Kidney epithelial cell (primary cell): ENCODE measurements around the gene DIP2C. TPM values are rescaled to one million over a fixed set of nuclear protein-coding genes. Genes with fewer than 3 reads are reported as not detected.

ENCODE experiments used
- DNase-seq: peaks from one replicate; pipeline ENCODE4 v3.0.0-alpha.2; 2010; ENCODE audit warnings: low read depth
- H3K27me3 ChIP-seq: 2 replicates; pipeline ENCODE4 v1.6.0; 2011; ENCODE audit warnings: low read length; ENCODE audit not compliant: control insufficient read depth, insufficient read depth
- H3K36me3 ChIP-seq: 2 replicates; pipeline ENCODE4 v1.5.1; 2011; ENCODE audit warnings: low read length; ENCODE audit not compliant: control insufficient read depth, insufficient read depth
- H3K4me3 ChIP-seq: 2 replicates; pipeline ENCODE4 v1.5.1; 2011; ENCODE audit warnings: low read depth, mild to moderate bottlenecking, control low read depth, low read length
- CTCF ChIP-seq: IDR thresholded peaks from 2 replicates; pipeline ENCODE4 v1.5.1; 2011; ENCODE audit warnings: mild to moderate bottlenecking, moderate library complexity, low read length, control low read depth, inconsistent platforms; ENCODE audit not compliant: insufficient read depth, poor library complexity, severe bottlenecking
- total RNA-seq: library from RNA; depleted of rRNA; stranded (reverse); fragments of >200 nt; gene quantifications from 2 replicates; pipeline ENCODE4 v1.2.3, GENCODE V29; 2015

DIP2C gene
- total RNA-seq, 1 donor from 2014 or later = 19.2 TPM

- H3K36me3 ChIP-seq = no peaks in the 10 kb centered on the region
- H3K4me3 ChIP-seq = no peak overlapping the region
- no peaks in the 10 kb centered on the region for H3K27me3 ChIP-seq
- DNase-seq = no peak
- no peak for TF ChIP-seq CTCF
These were observed 461.1 kb downstream of the DIP2C start for GRCh38 chr10:228366-228765.

- Histone ChIP-seq H3K4me3 (no peak overlapping the region), H3K36me3 (no peaks in the 10 kb centered on the region), H3K27me3 (no peaks in the 10 kb centered on the region)
- DNase-seq = no peak
- no peak for TF ChIP-seq CTCF
These were observed 462.5 kb downstream of the DIP2C start for GRCh38 chr10:227014-227413.

- Histone ChIP-seq H3K4me3 (no peak overlapping the region), H3K27me3 (no peaks in the 10 kb centered on the region), H3K36me3 (no peaks in the 10 kb centered on the region)
- no peak for TF ChIP-seq CTCF
- DNase-seq = no peak
These were observed 463.4 kb downstream of the DIP2C start for GRCh38 chr10:226018-226417.

- no peak for TF ChIP-seq CTCF
- H3K36me3 ChIP-seq = no peaks in the 10 kb centered on the region
- H3K4me3 ChIP-seq = no peak overlapping the region
- H3K27me3 ChIP-seq = no peaks in the 10 kb centered on the region
- no peak for DNase-seq
These were observed 464.9 kb downstream of the DIP2C start for GRCh38 chr10:224571-224970.

Other genes starting within 250 kb of the DIP2C start
- gene LARP4B, start 242.0 kb upstream of the DIP2C start, total RNA-seq = 63.6 and 64.0 TPM in 2 replicates